ENCODE data around the gene BCAS2. TPM values are rescaled to one million over a fixed set of nuclear protein-coding genes. Genes with fewer than 3 reads are reported as not detected.
"Not testable (repeated sequence)": the region's sequence is repeated elsewhere in the genome, so short reads cannot be mapped to it uniquely, and the experiment has no call there.

Gene BCAS2
- total RNA-seq, 1 donor from 2014 or later = 26.1 TPM

DNA sequence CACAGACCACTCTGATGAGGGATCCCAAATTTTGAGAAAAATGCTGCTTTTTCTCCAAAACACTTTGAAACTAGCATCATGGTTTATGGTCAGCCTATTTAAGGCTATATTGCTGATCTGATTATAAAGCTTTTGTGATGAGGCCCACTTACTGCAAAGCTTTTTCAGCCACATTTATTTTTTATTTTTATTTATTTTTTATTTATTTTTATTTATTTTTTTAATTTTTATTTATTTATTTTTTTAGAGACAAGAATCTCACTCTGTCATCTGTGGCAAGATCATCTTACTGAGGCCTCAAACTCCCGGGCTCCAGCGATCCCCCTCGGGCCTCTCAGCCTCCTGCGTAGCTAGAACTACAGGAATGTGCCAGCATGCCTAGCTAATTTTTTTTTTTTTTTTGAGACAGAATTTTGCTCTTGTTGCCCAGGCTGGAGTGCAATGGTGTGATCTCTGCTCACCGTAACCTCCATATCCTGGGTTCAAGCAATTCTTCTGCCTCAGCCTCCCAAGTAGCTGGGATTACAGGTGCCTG is 5.2 kb upstream of the BCAS2 start:
- Histone ChIP-seq H3K27me3 (no peaks in the 10 kb centered on the region), H3K36me3 (peaks cover 0 to 5% of the 10 kb centered on the region in 2 donors), H3K4me3 (no peak overlapping the region), H3K4me1 (peaks cover 0 to 5% of the 10 kb centered on the region in 2 donors), H3K9me3 (no peaks in the 10 kb centered on the region), H3K27ac (no peak overlapping the region)
- no peak for DNase-seq (ENCODE audit: low spot score in 2 of 2)
- TF ChIP-seq, protein P1, sequence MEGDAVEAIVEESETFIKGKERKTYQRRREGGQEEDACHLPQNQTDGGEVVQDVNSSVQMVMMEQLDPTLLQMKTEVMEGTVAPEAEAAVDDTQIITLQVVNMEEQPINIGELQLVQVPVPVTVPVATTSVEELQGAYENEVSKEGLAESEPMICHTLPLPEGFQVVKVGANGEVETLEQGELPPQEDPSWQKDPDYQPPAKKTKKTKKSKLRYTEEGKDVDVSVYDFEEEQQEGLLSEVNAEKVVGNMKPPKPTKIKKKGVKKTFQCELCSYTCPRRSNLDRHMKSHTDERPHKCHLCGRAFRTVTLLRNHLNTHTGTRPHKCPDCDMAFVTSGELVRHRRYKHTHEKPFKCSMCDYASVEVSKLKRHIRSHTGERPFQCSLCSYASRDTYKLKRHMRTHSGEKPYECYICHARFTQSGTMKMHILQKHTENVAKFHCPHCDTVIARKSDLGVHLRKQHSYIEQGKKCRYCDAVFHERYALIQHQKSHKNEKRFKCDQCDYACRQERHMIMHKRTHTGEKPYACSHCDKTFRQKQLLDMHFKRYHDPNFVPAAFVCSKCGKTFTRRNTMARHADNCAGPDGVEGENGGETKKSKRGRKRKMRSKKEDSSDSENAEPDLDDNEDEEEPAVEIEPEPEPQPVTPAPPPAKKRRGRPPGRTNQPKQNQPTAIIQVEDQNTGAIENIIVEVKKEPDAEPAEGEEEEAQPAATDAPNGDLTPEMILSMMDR (IDR thresholded peaks at IDR 0.05) = no peak
- intact Hi-C loops (cut with DNase I) = loop anchor here (10.0 kb wide), 2 partner anchors 508 to 682 kb away; partner anchors contain the start of genes AP4B1 and DCLRE1B

- no peak for DNase-seq (ENCODE audit: low spot score in 2 of 2)
- Histone ChIP-seq H3K4me3 (no peak overlapping the region), H3K36me3 (no peaks in the 10 kb centered on the region), H3K4me1 (peaks cover 0 to 13% of the 10 kb centered on the region in 2 donors), H3K9me3 (no peaks in the 10 kb centered on the region), H3K27me3 (no peaks in the 10 kb centered on the region), H3K27ac (no peak overlapping the region)
- intact Hi-C loops (cut with DNase I) = loop anchor here (10.0 kb wide), 2 partner anchors 510 to 680 kb away; partner anchors contain the start of genes AP4B1 and DCLRE1B
- TF ChIP-seq, protein P1 (IDR thresholded peaks at IDR 0.05) = no peak
Observed at GRCh38 chr1:114585231-114585630, 3.8 kb upstream of the BCAS2 start.

GRCh38 chr1:114574365-114574764 is 7.0 kb downstream of the BCAS2 start:
- Histone ChIP-seq H3K9me3 (no peaks in the 10 kb centered on the region), H3K4me3 (no peak overlapping the region), H3K27ac (no peak overlapping the region), H3K36me3 (peaks cover 54 to 74% of the 10 kb centered on the region in 2 donors), H3K4me1 (peaks cover 0 to 2% of the 10 kb centered on the region in 2 donors), H3K27me3 (no peaks in the 10 kb centered on the region)
- intact Hi-C loops (cut with DNase I) = no loop called here
- no peak for DNase-seq (ENCODE audit: low spot score in 2 of 2)
- TF ChIP-seq, protein P1 (IDR thresholded peaks at IDR 0.05) = no peak

DNA sequence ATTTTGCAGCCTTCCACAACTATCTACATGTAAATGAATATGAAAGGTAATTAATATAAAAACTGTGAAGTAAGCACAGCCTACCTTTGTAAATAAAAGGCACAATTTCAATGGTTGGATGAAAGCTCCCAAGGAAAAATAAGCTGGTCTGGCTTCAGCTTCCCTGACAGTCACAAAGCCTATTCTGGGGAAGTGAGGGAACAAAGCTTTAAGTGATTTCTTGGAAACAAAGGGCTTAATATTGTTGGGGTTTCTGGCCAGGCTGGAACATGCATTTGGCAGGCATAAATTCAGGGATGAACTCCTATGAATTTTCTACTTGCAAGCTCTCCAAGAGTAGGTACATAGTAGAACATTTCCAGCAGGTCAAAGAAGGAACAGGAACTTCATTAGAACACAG is 17.3 kb downstream of the BCAS2 start:
- intact Hi-C loops (cut with DNase I) = no loop called here
- Histone ChIP-seq H3K4me1 (no peaks in the 10 kb centered on the region), H3K27me3 (no peaks in the 10 kb centered on the region), H3K27ac (no peak overlapping the region), H3K36me3 (peaks cover 33 to 43% of the 10 kb centered on the region in 2 donors), H3K4me3 (no peak overlapping the region), H3K9me3 (no peaks in the 10 kb centered on the region)
- DNase-seq (ENCODE audit: low spot score in 2 of 2) = no peak
- TF ChIP-seq, protein P1 (IDR thresholded peaks at IDR 0.05) = no peak

DNA sequence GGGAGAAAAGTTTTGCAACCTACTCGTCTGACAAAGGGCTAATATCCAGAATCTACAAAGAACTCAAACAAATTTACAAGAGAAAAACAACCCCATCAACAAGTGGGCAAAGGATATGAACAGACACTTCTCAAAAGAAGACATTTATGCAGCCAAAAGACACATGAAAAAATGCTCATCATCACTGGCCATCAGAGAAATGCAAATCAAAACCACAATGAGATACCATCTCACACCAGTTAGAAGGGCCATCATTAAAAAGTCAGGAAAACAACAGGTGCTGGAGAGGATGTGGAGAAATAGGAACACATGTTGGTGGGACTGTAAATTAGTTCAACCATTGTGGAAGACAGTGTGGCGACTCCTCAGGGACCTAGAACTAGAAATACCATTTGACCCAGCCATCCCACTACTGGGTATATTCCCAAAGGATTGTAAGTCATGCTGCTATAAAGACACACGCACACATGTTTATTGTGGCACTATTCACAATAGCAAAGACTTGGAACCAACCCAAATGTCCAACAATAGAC is 18.4 kb downstream of the BCAS2 start:
- H3K4me1 ChIP-seq; H3K27ac ChIP-seq; H3K4me3 ChIP-seq; H3K27me3 ChIP-seq; DNase-seq (ENCODE audit: low spot score in 2 of 2); intact Hi-C loops (cut with DNase I); H3K9me3 ChIP-seq: not testable (repeated sequence)
- H3K36me3 ChIP-seq = peaks cover 22 to 32% of the 10 kb centered on the region in 2 donors

GRCh38 chr1:114561333-114561732 is 20.1 kb downstream of the BCAS2 start:
- Histone ChIP-seq H3K27ac (no peak overlapping the region), H3K4me3 (no peak overlapping the region), H3K27me3 (no peaks in the 10 kb centered on the region), H3K4me1 (no peaks in the 10 kb centered on the region), H3K36me3 (peaks cover 10 to 16% of the 10 kb centered on the region in 2 donors), H3K9me3 (no peaks in the 10 kb centered on the region)
- intact Hi-C loops (cut with DNase I) = no loop called here
- no peak for DNase-seq (ENCODE audit: low spot score in 2 of 2)
- TF ChIP-seq, protein P1 (IDR thresholded peaks at IDR 0.05) = no peak
